NCI-H2196 (cell line): Measurements from ENCODE around the gene ITIH1.

Experiments
- DNase-seq: peaks from one replicate; lab custom pipeline; 2025; ENCODE audit not compliant: unreplicated experiment; lab: John Stamatoyannopoulos, UW

The ITIH1 gene

GRCh38 chr3:52788890-52789745 is 11.7 kb downstream of the ITIH1 start:
- DNase-seq: no peak

DNA sequence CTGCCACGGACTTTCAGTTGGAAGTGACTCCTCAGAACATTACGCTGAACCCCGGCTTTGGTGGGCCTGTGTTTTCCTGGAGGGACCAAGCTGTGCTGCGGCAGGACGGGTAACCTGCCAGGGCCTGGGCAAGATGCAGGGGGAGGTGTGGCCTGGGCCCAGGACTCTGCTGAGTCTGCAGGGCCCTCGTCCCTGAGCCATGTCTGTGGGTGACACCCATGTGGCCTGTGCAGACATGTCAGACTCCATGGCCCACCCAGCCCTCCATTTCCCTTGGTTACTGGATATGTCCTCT is 12.3 kb downstream of the ITIH1 start:
- no peak for DNase-seq

DNA sequence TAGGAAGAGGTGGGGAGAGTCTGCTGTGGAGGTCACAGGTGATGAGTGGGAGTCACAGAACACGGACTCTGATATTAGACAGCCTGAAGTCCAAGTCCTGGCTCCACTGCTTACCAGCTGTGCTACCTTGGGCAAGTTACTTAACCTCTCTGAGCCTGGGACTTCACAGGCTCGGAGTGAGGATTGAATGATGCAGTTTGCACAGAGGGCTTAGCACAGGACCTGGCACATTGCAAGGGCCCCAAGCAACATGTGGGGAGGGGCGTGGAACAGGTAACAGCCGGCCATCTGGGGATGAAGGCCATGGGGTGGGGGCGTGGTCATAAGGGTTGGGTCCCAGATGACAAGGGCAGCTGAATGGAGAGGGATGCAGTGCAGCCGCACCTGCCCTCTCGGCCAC is 12.9 kb downstream of the ITIH1 start:
- no peak for DNase-seq

- no peak for DNase-seq
Observed at GRCh38 chr3:52790741-52791140, 13.3 kb downstream of the ITIH1 start.

- no peak for DNase-seq
Observed at GRCh38 chr3:52791366-52791765, 14.0 kb downstream of the ITIH1 start.

GRCh38 chr3:52791928-52792327 is 14.5 kb downstream of the ITIH1 start:
- no peak for DNase-seq

GRCh38 chr3:52792413-52792812 is 15.0 kb downstream of the ITIH1 start:
- DNase-seq: no peak

DNA sequence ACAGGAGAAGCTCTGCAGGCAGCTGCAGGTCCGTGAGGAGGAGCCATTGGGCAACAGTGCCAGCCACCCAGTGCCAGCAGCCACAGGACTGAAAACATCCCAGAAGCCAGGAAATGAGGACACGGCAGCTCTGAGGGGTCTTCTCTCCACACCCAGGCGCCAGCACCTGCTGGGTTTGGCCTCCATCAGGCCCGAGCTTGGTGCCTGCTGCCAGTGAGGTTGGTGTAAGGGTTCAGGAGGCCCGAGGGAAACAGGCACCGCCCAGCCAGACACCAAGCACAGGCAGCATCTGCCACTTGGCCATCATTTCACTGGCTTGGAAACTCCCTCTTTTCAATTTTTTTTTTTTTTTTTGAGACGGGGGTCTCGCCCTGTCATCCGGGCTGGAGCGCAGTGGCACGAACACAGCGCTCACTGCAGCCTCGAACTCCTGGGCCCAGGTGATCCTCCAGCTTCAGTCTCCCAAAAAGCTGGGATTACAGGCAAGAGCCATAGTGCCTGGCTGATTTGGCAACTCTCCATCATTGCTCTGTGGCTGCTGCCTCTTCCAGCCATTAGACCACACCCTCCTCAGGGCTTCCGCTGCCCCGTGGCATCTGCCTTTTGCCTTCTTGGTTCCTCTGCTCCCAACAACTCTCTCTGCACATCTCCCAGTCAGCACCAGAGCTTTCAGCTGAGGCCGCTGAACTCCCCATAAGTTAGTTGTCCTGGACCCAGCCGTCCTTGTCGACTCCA is 15.7 kb downstream of the ITIH1 start:
- no peak for DNase-seq

GRCh38 chr3:52793702-52794611 is 16.6 kb downstream of the ITIH1 start:
- DNase-seq: no peak

GRCh38 chr3:52794612-52795099 is 17.3 kb downstream of the ITIH1 start, which contains the start of gene ITIH3:
Gene ITIH3, plus strand, starts transcription at chr3:52794796. Its CDS starts 8 bp downstream, at chr3:52794804.
- no peak for DNase-seq

- DNase-seq: no peak
Observed at GRCh38 chr3:52795298-52795900, 18.0 kb downstream of the ITIH1 start.

DNA sequence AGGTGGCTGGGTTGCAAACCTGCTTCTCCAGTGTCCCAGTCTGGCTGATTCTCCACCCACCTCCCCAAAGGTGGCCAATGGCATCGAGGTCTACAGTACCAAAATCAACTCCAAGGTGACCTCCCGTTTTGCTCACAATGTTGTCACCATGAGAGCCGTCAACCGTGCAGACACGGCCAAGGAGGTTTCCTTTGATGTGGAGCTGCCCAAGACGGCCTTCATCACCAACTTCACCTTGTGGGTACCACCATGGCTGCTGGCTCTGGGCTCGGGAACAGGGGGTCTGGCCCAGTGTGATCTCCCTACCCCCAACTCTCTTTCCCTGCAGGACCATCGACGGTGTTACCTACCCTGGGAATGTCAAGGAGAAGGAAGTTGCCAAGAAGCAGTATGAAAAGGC is 19.0 kb downstream of the ITIH1 start:
- no peak for DNase-seq

DNA sequence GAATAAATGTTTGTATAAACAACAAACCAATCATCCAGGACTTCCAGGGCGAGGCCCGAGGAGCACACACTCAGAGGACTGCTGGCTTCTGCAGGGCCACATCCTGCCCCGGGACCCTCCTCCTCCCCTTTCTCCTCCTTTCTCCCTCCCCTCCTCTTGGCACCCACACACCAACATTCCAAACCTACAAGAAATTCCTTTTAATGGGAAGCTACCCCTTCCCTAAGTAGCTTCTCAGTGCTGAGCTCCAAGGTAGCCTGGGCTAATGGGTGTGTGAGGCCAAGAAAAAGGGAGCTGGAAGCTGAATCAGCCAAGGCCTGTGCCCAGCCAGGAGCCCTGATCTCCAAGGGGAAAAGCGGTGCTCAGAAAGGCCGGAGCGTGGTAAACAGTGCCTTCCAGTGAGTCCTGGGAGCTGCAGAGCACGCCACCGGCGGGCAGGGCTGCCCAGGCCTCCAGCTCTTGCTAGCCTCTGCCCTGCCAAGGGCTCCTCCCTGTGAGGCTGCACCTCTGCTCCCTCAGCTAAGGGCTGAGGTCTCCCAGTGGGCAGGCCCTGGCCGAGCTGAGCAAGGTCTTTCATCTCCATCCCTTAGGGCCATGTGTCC is 21.1 kb downstream of the ITIH1 start:
- DNase-seq: no peak

DNA sequence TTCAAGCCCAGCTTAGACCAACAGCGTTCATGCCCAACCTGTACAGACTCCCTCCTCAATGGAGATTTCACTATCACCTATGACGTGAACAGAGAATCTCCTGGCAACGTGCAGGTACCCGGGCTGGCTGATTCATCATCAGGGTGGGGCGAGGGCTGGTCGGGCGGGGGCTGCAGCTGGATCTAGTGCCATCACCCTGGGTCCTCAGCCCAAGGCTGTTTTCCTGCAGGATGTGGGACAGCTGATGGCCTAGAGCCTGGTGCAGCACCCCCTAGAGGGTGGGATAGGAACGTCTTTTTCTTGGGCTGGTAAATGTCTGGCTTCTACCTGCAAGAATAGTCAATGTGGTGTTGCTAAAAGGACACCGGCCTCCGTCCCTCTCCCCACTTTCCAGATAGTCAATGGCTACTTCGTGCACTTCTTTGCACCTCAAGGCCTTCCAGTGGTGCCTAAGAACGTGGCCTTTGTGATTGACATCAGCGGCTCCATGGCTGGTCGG is 21.6 kb downstream of the ITIH1 start:
- no peak for DNase-seq

- no peak for DNase-seq
Observed at GRCh38 chr3:52800079-52800478, 22.7 kb downstream of the ITIH1 start.

DNA sequence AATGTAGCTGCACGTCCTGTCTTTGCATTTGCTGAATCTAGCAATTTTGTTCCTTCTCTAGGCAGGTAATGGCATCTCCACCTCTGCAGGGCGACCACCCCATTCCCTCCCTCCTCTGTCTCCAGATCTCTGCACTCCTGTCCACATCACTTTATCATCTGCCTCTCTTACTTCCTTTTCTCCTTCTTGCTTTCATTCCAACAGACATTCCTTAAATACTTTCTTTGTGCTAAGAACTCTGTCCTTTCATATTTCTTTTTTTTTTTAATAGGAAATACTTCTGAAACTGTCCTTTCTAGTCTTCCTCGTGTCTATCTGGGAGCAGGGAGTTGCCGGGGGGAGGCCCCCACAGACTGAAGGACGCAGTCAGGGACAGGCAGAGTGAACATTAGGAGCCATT is 24.4 kb downstream of the ITIH1 start:
- DNase-seq: no peak

GRCh38 chr3:52805270-52806039 is 28.1 kb downstream of the ITIH1 start:
- DNase-seq: no peak

DNA sequence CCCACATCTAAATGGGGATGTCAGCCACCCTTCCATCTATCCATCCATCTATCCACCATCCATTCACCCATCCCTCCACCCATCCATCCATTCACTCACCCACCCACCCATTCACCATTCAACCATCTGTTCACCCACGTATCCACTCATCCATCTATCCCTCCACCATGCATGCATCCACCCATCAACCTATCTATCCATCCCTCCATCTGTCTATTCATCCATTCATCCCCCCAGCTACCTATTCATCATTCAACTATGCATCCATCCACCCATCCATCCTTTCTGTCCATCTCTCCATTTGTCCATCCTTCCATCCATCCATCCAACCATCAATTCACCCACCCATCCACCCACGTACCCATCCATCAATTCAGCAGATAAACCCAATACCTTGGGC is 31.8 kb downstream of the ITIH1 start:
- no peak for DNase-seq

- peak; percentile 2 for DNase-seq
Observed at GRCh38 chr3:52809662-52810377, 32.4 kb downstream of the ITIH1 start.
